IMR-90 (cell line): ENCODE results near the gene CYP19A1. TPM values are rescaled to one million over a fixed set of nuclear protein-coding genes. Genes with fewer than 3 reads are reported as not detected.

Experiments
- ATAC-seq: fragments of 200-7000 bp; cut with Tn5 transposase; 2 replicates; pipeline ENCODE4 v1.9.1; 2020; ENCODE audit warnings: low read depth, mild to moderate bottlenecking, moderate library complexity
- BruUV-seq: library from RNA; stranded (reverse); fragments of 400-500 nt; replicated peaks from 2 replicates; lab custom pipeline; 2021; lab: Mats Ljungman, UMichigan
- CTCF ChIA-PET: fragments of 300-600 bp; formaldehyde crosslinking; extraction: SDS; loops from one replicate; lab custom pipeline; 2021; ENCODE audit warnings: antibody characterized with exemption; lab: Yijun Ruan, JAX
- POLR2A ChIA-PET: fragments of 300-600 bp; sonication (Branson Sonifier 250); formaldehyde crosslinking; loops from one replicate; lab custom pipeline; 2022; ENCODE audit warnings: antibody characterized with exemption; ENCODE audit not compliant: unreplicated experiment; lab: Charles Lee
- DNase-seq: peaks from one replicate; pipeline ENCODE4 v3.0.0; 2013
- H2AFZ ChIP-seq: replicated peaks from 2 replicates; pipeline ENCODE3; 2013; ENCODE audit warnings: low read length, mild to moderate bottlenecking; ENCODE audit not compliant: poor library complexity
- H2AK5ac ChIP-seq: 2 replicates; pipeline ENCODE4 v1.6.1; 2013; ENCODE audit warnings: low read depth, low read length, inconsistent platforms
- H2AK9ac ChIP-seq: replicated peaks from 2 replicates; pipeline ENCODE3; 2013; ENCODE audit warnings: mild to moderate bottlenecking, low read depth, low read length, moderate library complexity; ENCODE audit not compliant: poor library complexity
- H2BK120ac ChIP-seq: 2 replicates; pipeline ENCODE4 v1.6.1; 2013; ENCODE audit warnings: low read depth, low read length, inconsistent platforms
- H2BK15ac ChIP-seq: 3 replicates; pipeline ENCODE4 v1.6.1; 2013; ENCODE audit warnings: low read depth, low read length, inconsistent platforms
- H2BK20ac ChIP-seq: 2 replicates; pipeline ENCODE4 v1.6.1; 2013; ENCODE audit warnings: low read depth, mild to moderate bottlenecking, inconsistent platforms, low read length, moderate library complexity
- H2BK5ac ChIP-seq: 2 replicates; pipeline ENCODE4 v1.6.1; 2013; ENCODE audit warnings: mild to moderate bottlenecking, low read depth, low read length, inconsistent platforms; ENCODE audit not compliant: poor library complexity, severe bottlenecking
- H3K14ac ChIP-seq: replicated peaks from 2 replicates; pipeline ENCODE4 v1.6.1; 2013; ENCODE audit warnings: low read depth, low read length, inconsistent platforms
- H3K18ac ChIP-seq: 2 replicates; pipeline ENCODE4 v1.6.1; 2013; ENCODE audit warnings: low read depth, low read length, control low read depth
- H3K23ac ChIP-seq: 2 replicates; pipeline ENCODE4 v1.6.1; 2013; ENCODE audit warnings: low read depth, low read length, inconsistent platforms
- H3K27ac ChIP-seq: 2 replicates; pipeline ENCODE4 v1.5.1; 2013; ENCODE audit warnings: mild to moderate bottlenecking, control low read depth, low read length; ENCODE audit not compliant: insufficient read depth
- H3K27me3 ChIP-seq: 2 replicates; pipeline ENCODE4 v1.6.1; 2013; ENCODE audit warnings: low read length; ENCODE audit not compliant: control insufficient read depth, insufficient read depth
- H3K36me3 ChIP-seq: 2 replicates; pipeline ENCODE4 v1.6.1; 2013; ENCODE audit warnings: low read length, mixed read lengths; ENCODE audit not compliant: control insufficient read depth, insufficient read depth
- H3K4ac ChIP-seq: 2 replicates; pipeline ENCODE4 v1.6.1; 2013; ENCODE audit warnings: low read depth, low read length, inconsistent platforms
- H3K4me1 ChIP-seq: 2 replicates; pipeline ENCODE4 v1.6.1; 2013; ENCODE audit warnings: low read length, mixed read lengths; ENCODE audit not compliant: control insufficient read depth, insufficient read depth
- H3K4me2 ChIP-seq: 2 replicates; pipeline ENCODE4 v1.6.1; 2013; ENCODE audit warnings: low read depth, mild to moderate bottlenecking, control low read depth, low read length, moderate library complexity
- H3K4me3 ChIP-seq: 2 replicates; pipeline ENCODE4 v1.5.1; 2013; ENCODE audit warnings: low read depth, mild to moderate bottlenecking, control low read depth, low read length, moderate library complexity; ENCODE audit not compliant: insufficient read depth
- H3K56ac ChIP-seq: 2 replicates; pipeline ENCODE4 v1.6.1; 2013; ENCODE audit warnings: low read length, inconsistent platforms; ENCODE audit not compliant: insufficient read depth; ENCODE audit errors: extremely low read depth
- H3K79me1 ChIP-seq, 2 experiments: 2 replicates each; pipeline ENCODE4 v1.6.1; 2013; ENCODE audit warnings: low read length in 2 of 2, inconsistent platforms in 1 of 2, low read depth in 1 of 2
- H3K9ac ChIP-seq: 2 replicates; pipeline ENCODE4 v1.6.1; 2013; ENCODE audit warnings: low read depth, low read length, control low read depth
- H3K9me1 ChIP-seq: 2 replicates; pipeline ENCODE4 v1.6.1; 2013; ENCODE audit warnings: low read length, inconsistent platforms; ENCODE audit not compliant: insufficient read depth
- H3K9me3 ChIP-seq: 2 replicates; pipeline ENCODE4 v1.6.1; 2013; ENCODE audit warnings: low read length; ENCODE audit not compliant: control insufficient read depth, insufficient read depth
- H4K20me1 ChIP-seq: 2 replicates; pipeline ENCODE4 v1.6.1; 2013; ENCODE audit warnings: low read length, inconsistent platforms; ENCODE audit not compliant: insufficient read depth
- H4K5ac ChIP-seq: 2 replicates; pipeline ENCODE4 v1.6.1; 2013; ENCODE audit warnings: mild to moderate bottlenecking, low read depth, low read length, control low read depth
- H4K8ac ChIP-seq, 2 experiments: 2 replicates each; pipeline ENCODE4 v1.6.1; 2013; ENCODE audit warnings: low read depth in 2 of 2, low read length in 2 of 2, control low read depth in 1 of 2, inconsistent platforms in 1 of 2
- H4K91ac ChIP-seq: 2 replicates; pipeline ENCODE4 v1.6.1; 2013; ENCODE audit warnings: low read depth, low read length, inconsistent platforms; ENCODE audit not compliant: insufficient read depth
- CEBPB ChIP-seq: IDR thresholded peaks from 2 replicates; pipeline ENCODE4 v1.6.1; 2012; ENCODE audit warnings: low read depth, low read length, improper control_type of control experiment
- CHD1 ChIP-seq: IDR thresholded peaks from 2 replicates; pipeline ENCODE4 v1.6.1; 2012; ENCODE audit warnings: low read depth, low read length, improper control_type of control experiment
- CTCF ChIP-seq: conservative IDR thresholded peaks from 2 replicates; pipeline ENCODE4 v1.5.1; 2012; ENCODE audit warnings: mild to moderate bottlenecking, low read depth, low read length, improper control_type of control experiment
- ELK1 ChIP-seq: fragments of 150-350 bp; IDR thresholded peaks from 2 replicates; pipeline ENCODE4 v1.6.1; 2016; ENCODE audit warnings: low read depth, mild to moderate bottlenecking, low read length, moderate library complexity, borderline replicate concordance
- MAZ ChIP-seq: IDR thresholded peaks from 2 replicates; pipeline ENCODE4 v1.6.1; 2012; ENCODE audit warnings: low read depth, mild to moderate bottlenecking, low read length, improper control_type of control experiment, moderate library complexity, borderline replicate concordance
- MXI1 ChIP-seq: IDR thresholded peaks from 2 replicates; pipeline ENCODE4 v1.6.1; 2012; ENCODE audit warnings: low read depth, mild to moderate bottlenecking, low read length, moderate library complexity, borderline replicate concordance
- NFE2L2 ChIP-seq: fragments of 150-350 bp; IDR thresholded peaks from 2 replicates; pipeline ENCODE4 v1.6.1; 2016; ENCODE audit warnings: low read depth, mild to moderate bottlenecking, low read length
- POLR2A ChIP-seq: IDR thresholded peaks from 2 replicates; pipeline ENCODE4 v1.6.1; 2012; ENCODE audit warnings: mild to moderate bottlenecking, low read depth, low read length
- RAD21 ChIP-seq: IDR thresholded peaks from 2 replicates; pipeline ENCODE4 v1.6.1; 2012; ENCODE audit warnings: low read length, improper control_type of control experiment
- RCOR1 ChIP-seq: IDR thresholded peaks from 2 replicates; pipeline ENCODE4 v1.6.1; 2012; ENCODE audit warnings: mild to moderate bottlenecking, low read length, improper control_type of control experiment; ENCODE audit not compliant: insufficient replicate concordance
- RFX5 ChIP-seq: IDR thresholded peaks from 2 replicates; pipeline ENCODE4 v1.8.0; 2012; ENCODE audit warnings: low read depth, mild to moderate bottlenecking, low read length, moderate library complexity
- SMC3 ChIP-seq: fragments of 150-350 bp; IDR thresholded peaks from 2 replicates; pipeline ENCODE4 v1.6.1; 2016; ENCODE audit warnings: low read depth, mild to moderate bottlenecking, antibody characterized with exemption, low read length, moderate library complexity
- USF2 ChIP-seq: fragments of 150-350 bp; IDR thresholded peaks from 2 replicates; pipeline ENCODE4 v1.6.1; 2017; ENCODE audit warnings: mild to moderate bottlenecking, antibody characterized with exemption, low read length, low read depth
- WGBS, 2 experiments: methylation state at CpG; one replicate each; pipeline versions ENCODE4 v1.1.5 to v1.1.7; 2013; ENCODE audit warnings: missing lambda C conversion rate in 2 of 2; ENCODE audit not compliant: insufficient read length in 1 of 2; ENCODE audit errors: extremely low coverage in 2 of 2; 5-methylcytosine and 5-hydroxymethylcytosine counted together
- dilution Hi-C: fragments of 300-500 bp; cut with HindIII; formaldehyde crosslinking; loops from one replicate; pipeline ENCODE4 v1.14.3; 2018; ENCODE audit warnings: low sequenced_read_pairs; ENCODE audit not compliant: unreplicated experiment
- in situ Hi-C: fragments of 300-500 bp; cut with MboI; formaldehyde crosslinking; loops from 3 replicates; pipeline ENCODE4 v1.14.3; 2019; ENCODE audit warnings: low sequenced_read_pairs, inconsistent platforms, mixed read lengths
- intact Hi-C: fragments of 100-400 bp; cut with micrococcal nuclease; formaldehyde crosslinking; loops from 2 replicates; pipeline ENCODE4 v1.10.0; 2022
- polyA plus RNA-seq, 3 experiments: library from polyadenylated mRNA; depleted of rRNA; stranded (reverse); fragments of >200 nt; gene quantifications; 2 replicates each; pipeline ENCODE4 v1.2.3, GENCODE V29; 2012; ENCODE audit warnings: low replicate concordance in 1 of 3
- total RNA-seq: library from RNA; depleted of rRNA; stranded (reverse); fragments of >200 nt; gene quantifications from 2 replicates; pipeline ENCODE4 v1.2.3, GENCODE V29; 2012

Gene CYP19A1
- total and polyA plus RNA-seq, 2 of the 4 experiments (the other 2 are of a cell fraction), result not detected

GRCh38 chr15:51202783-51203182 lies 135.6 kb downstream of the CYP19A1 start:
- Histone ChIP-seq H3K79me1 (no peaks in the 10 kb centered on the region), H3K18ac (no peak overlapping the region), H2BK5ac (no peak overlapping the region), H4K91ac (no peak overlapping the region), H3K4me3 (no peak overlapping the region), H3K9me1 (no peaks in the 10 kb centered on the region), H3K4me1 (peaks cover 3% of the 10 kb centered on the region), H2AFZ (no peak overlapping the region), H3K23ac (no peak overlapping the region), H2BK120ac (no peak overlapping the region), H2BK15ac (no peak overlapping the region), H2AK9ac (no peak overlapping the region), H3K4me2 (no peak overlapping the region), H4K5ac (no peak overlapping the region), H3K9ac (no peak overlapping the region), H3K9me3 (no peaks in the 10 kb centered on the region), H4K20me1 (no peaks in the 10 kb centered on the region), H4K8ac (no peak overlapping the region), H3K27me3 (peaks cover 27% of the 10 kb centered on the region), H3K56ac (no peak overlapping the region), H3K14ac (no peak overlapping the region), H3K36me3 (no peaks in the 10 kb centered on the region), H3K4ac (no peak overlapping the region), H2AK5ac (no peak overlapping the region), H2BK20ac (no peak overlapping the region), H3K27ac (no peak overlapping the region)
- CTCF ChIA-PET, result interaction anchor here (1.8 kb wide), 1 partner anchor 10 kb away, joined by 8 read pairs; no protein-coding TSS in a partner anchor
- BruUV-seq, result no TSS peak
- POLR2A ChIA-PET, result no interaction called here
- no CpG with 5 or more reads among the region's 3 CpGs for WGBS, 2 experiments
- ATAC-seq (no peak), DNase-seq (no peak)
- in situ Hi-C loops (no loop called here), intact Hi-C loops (no loop called here), dilution Hi-C loops (no loop called here)
- TF ChIP-seq POLR2A, result no peak
- no peak for TF ChIP-seq SMC3
- TF ChIP-seq RAD21, result no peak
- no peak for TF ChIP-seq RCOR1
- TF ChIP-seq MAZ, result no peak
- no peak for TF ChIP-seq MXI1
- no peak for TF ChIP-seq RFX5
- TF ChIP-seq CEBPB, result no peak
- TF ChIP-seq ELK1, result no peak
- TF ChIP-seq NFE2L2, result no peak
- TF ChIP-seq CTCF, result no peak
- no peak for TF ChIP-seq CHD1
- no peak for TF ChIP-seq USF2
